Mesenchymal stem cell (in vitro differentiated cells and primary cell): ENCODE results near the gene PDCD11.

Experiments
- DNase-seq: peaks from one replicate; pipeline ENCODE4 v3.0.0-alpha.2; 2013
- H2AFZ ChIP-seq: one replicate; pipeline ENCODE4 v1.6.1; 2013; ENCODE audit warnings: low read depth, mild to moderate bottlenecking, control low read depth, inconsistent platforms, low read length, moderate library complexity
- H2AK5ac ChIP-seq: 2 replicates; pipeline ENCODE4 v1.6.1; 2013; ENCODE audit warnings: low read length, moderate library complexity, mild to moderate bottlenecking, inconsistent platforms; ENCODE audit not compliant: severe bottlenecking
- H2BK120ac ChIP-seq: one replicate; pipeline ENCODE4 v1.6.1; 2013; ENCODE audit warnings: low read depth, mild to moderate bottlenecking, inconsistent platforms, low read length, moderate library complexity
- H2BK12ac ChIP-seq, 2 experiments: one replicate each; pipeline ENCODE4 v1.6.1; 2013; ENCODE audit warnings: inconsistent platforms in 2 of 2, low read length in 2 of 2, mild to moderate bottlenecking in 2 of 2, moderate library complexity in 2 of 2, control low read depth in 1 of 2
- H2BK15ac ChIP-seq: one replicate; pipeline ENCODE4 v1.6.1; 2013; ENCODE audit warnings: mild to moderate bottlenecking, low read depth, inconsistent platforms; ENCODE audit not compliant: poor library complexity, severe bottlenecking
- H2BK5ac ChIP-seq: 2 replicates; pipeline ENCODE4 v1.6.1; 2013; ENCODE audit warnings: low read depth, mild to moderate bottlenecking, low read length, control low read depth, inconsistent platforms; ENCODE audit not compliant: poor library complexity, severe bottlenecking
- H3K14ac ChIP-seq, 2 experiments: one replicate each; pipeline ENCODE4 v1.6.1; 2013; ENCODE audit warnings: inconsistent platforms in 2 of 2, low read length in 2 of 2, control low read depth in 1 of 2, mild to moderate bottlenecking in 1 of 2, moderate library complexity in 1 of 2
- H3K18ac ChIP-seq, 2 experiments: one replicate each; pipeline ENCODE4 v1.6.1; 2013; ENCODE audit warnings: inconsistent platforms in 2 of 2, low read length in 2 of 2, control low read depth in 1 of 2, low read depth in 1 of 2, mild to moderate bottlenecking in 1 of 2
- H3K23ac ChIP-seq, 2 experiments: one replicate each; pipeline ENCODE4 v1.6.1; 2013; ENCODE audit warnings: inconsistent platforms in 2 of 2, low read length in 2 of 2, mild to moderate bottlenecking in 2 of 2, moderate library complexity in 2 of 2, control low read depth in 1 of 2
- H3K27ac ChIP-seq: 2 replicates; pipeline ENCODE4 v1.5.1; 2013; ENCODE audit warnings: mild to moderate bottlenecking, moderate library complexity, low read length, control low read depth, inconsistent platforms; ENCODE audit not compliant: poor library complexity, severe bottlenecking
- H3K27me3 ChIP-seq, 2 experiments: 2 replicates each; pipeline versions ENCODE4 v1.6.1 to v1.7.0; 2013; ENCODE audit warnings: low read length in 2 of 2, mild to moderate bottlenecking in 2 of 2, moderate library complexity in 2 of 2, control low read depth in 1 of 2, inconsistent platforms in 1 of 2; ENCODE audit not compliant: control insufficient read depth in 1 of 2, insufficient read depth in 1 of 2
- H3K36me3 ChIP-seq, 2 experiments: 2 replicates each; pipeline versions ENCODE4 v1.6.1 to v1.7.0; 2013; ENCODE audit warnings: low read length in 2 of 2, control low read depth in 1 of 2, inconsistent platforms in 1 of 2, low read depth in 1 of 2, mild to moderate bottlenecking in 1 of 2; ENCODE audit not compliant: insufficient read depth in 2 of 2, control insufficient read depth in 1 of 2
- H3K4ac ChIP-seq, 2 experiments: one replicate each; pipeline ENCODE4 v1.6.1; 2013; ENCODE audit warnings: inconsistent platforms in 2 of 2, low read length in 2 of 2, mild to moderate bottlenecking in 2 of 2, moderate library complexity in 2 of 2, control low read depth in 1 of 2, low read depth in 1 of 2
- H3K4me1 ChIP-seq: 2 replicates; pipeline ENCODE4 v1.6.1; 2013; ENCODE audit warnings: low read depth, low read length, control low read depth; ENCODE audit not compliant: control insufficient read depth, insufficient read depth
- H3K4me2 ChIP-seq: 2 replicates; pipeline ENCODE4 v1.6.1; 2013; ENCODE audit warnings: low read length, mild to moderate bottlenecking, inconsistent platforms; ENCODE audit not compliant: poor library complexity, severe bottlenecking
- H3K4me3 ChIP-seq, 2 experiments: 2 replicates each; pipeline versions ENCODE4 v1.5.1 to v1.7.0; 2013; ENCODE audit warnings: low read length in 2 of 2, mild to moderate bottlenecking in 2 of 2, control low read depth in 1 of 2, low read depth in 1 of 2; ENCODE audit not compliant: insufficient read depth in 1 of 2
- H3K79me1 ChIP-seq: replicated peaks from 2 replicates; pipeline ENCODE4 v1.6.1; 2013; ENCODE audit warnings: mild to moderate bottlenecking, control low read depth, low read length, inconsistent platforms; ENCODE audit not compliant: poor library complexity, severe bottlenecking
- H3K9ac ChIP-seq: 2 replicates; pipeline ENCODE4 v1.7.0; 2013; ENCODE audit warnings: mild to moderate bottlenecking, low read length, moderate library complexity
- H3K9me3 ChIP-seq: 2 replicates; pipeline ENCODE4 v1.7.0; 2013; ENCODE audit warnings: mild to moderate bottlenecking, low read length; ENCODE audit not compliant: control insufficient read depth
- H4K8ac ChIP-seq: one replicate; pipeline ENCODE4 v1.6.1; 2013; ENCODE audit warnings: inconsistent platforms, mild to moderate bottlenecking, low read length, moderate library complexity
- H4K91ac ChIP-seq: one replicate; pipeline ENCODE4 v1.6.1; 2013; ENCODE audit warnings: mild to moderate bottlenecking, low read length, inconsistent platforms
- WGBS: methylation state at CpG from one replicate; pipeline ENCODE4 v1.1.7; 2013; ENCODE audit warnings: mixed read lengths; 5-methylcytosine and 5-hydroxymethylcytosine counted together

The PDCD11 gene

GRCh38 chr10:103441611-103442010 is 45.2 kb downstream of the PDCD11 start:
- H2BK15ac ChIP-seq = no peak overlapping the region
- WGBS = 98% methylated on average over 8 of the region's 8 CpGs
- H3K4ac ChIP-seq = no peak overlapping the region
- H3K79me1 ChIP-seq = peaks cover 1% of the 10 kb centered on the region
- H3K27ac ChIP-seq = peak overlapping the region; percentile 23
- peak overlapping the region in 1 of 2 experiments; percentile 18 for H3K18ac ChIP-seq
- no peak overlapping the region for H2BK120ac ChIP-seq
- H3K4me3 ChIP-seq = no peak overlapping the region
- H2AK5ac ChIP-seq = no peak overlapping the region
- H3K4me1 ChIP-seq = peaks cover 9% of the 10 kb centered on the region
- DNase-seq = no peak
- H2AFZ ChIP-seq = no peak overlapping the region
- no peaks in the 10 kb centered on the region for H3K27me3 ChIP-seq
- no peak overlapping the region for H2BK5ac ChIP-seq
- H4K8ac ChIP-seq = no peak overlapping the region
- peak overlapping the region in 1 of 2 experiments; percentile 76 for H2BK12ac ChIP-seq
- no peak overlapping the region for H3K14ac ChIP-seq
- H3K9ac ChIP-seq = peak overlapping the region; percentile 65
- H3K4me2 ChIP-seq = no peak overlapping the region
- peaks cover 81 to 85% of the 10 kb centered on the region in 2 experiments for H3K36me3 ChIP-seq
- H4K91ac ChIP-seq = no peak overlapping the region
- H3K9me3 ChIP-seq = no peaks in the 10 kb centered on the region
- H3K23ac ChIP-seq = no peak overlapping the region

- Histone ChIP-seq H3K27ac (peak overlapping the region; percentile 23), H2BK5ac (no peak overlapping the region), H2BK120ac (no peak overlapping the region), H2BK12ac (peak overlapping the region in 1 of 2 experiments; percentile 29), H3K14ac (no peak overlapping the region), H3K36me3 (peaks cover 81 to 86% of the 10 kb centered on the region in 2 experiments), H3K4me2 (no peak overlapping the region), H3K79me1 (peaks cover 1% of the 10 kb centered on the region), H4K8ac (no peak overlapping the region), H3K4me1 (peaks cover 9% of the 10 kb centered on the region), H2AFZ (no peak overlapping the region), H4K91ac (peak overlapping the region; percentile 14), H3K9ac (peak overlapping the region; percentile 65), H2AK5ac (no peak overlapping the region), H3K4me3 (peak overlapping the region in 1 of 2 experiments; percentile 23), H3K9me3 (no peaks in the 10 kb centered on the region), H3K4ac (no peak overlapping the region), H3K23ac (no peak overlapping the region), H2BK15ac (no peak overlapping the region), H3K27me3 (no peaks in the 10 kb centered on the region), H3K18ac (peak overlapping the region in 1 of 2 experiments; percentile 49)
- WGBS = 97% methylated on average over 12 of the region's 13 CpGs
- DNase-seq = peak; percentile 76
Measured at GRCh38 chr10:103442031-103442461, 45.6 kb downstream of the PDCD11 start.

- Histone ChIP-seq H2AFZ (no peak overlapping the region), H2AK5ac (no peak overlapping the region), H3K27me3 (no peaks in the 10 kb centered on the region), H2BK5ac (no peak overlapping the region), H3K27ac (no peak overlapping the region), H3K9ac (peak overlapping the region; percentile 65), H3K4me2 (no peak overlapping the region), H2BK120ac (no peak overlapping the region), H3K9me3 (no peaks in the 10 kb centered on the region), H4K8ac (no peak overlapping the region), H3K4me3 (no peak overlapping the region), H3K4ac (no peak overlapping the region), H3K23ac (no peak overlapping the region), H3K79me1 (peaks cover 1% of the 10 kb centered on the region), H4K91ac (no peak overlapping the region), H3K36me3 (peaks cover 78 to 84% of the 10 kb centered on the region in 2 experiments), H3K18ac (no peak overlapping the region), H2BK15ac (no peak overlapping the region), H2BK12ac (no peak overlapping the region), H3K14ac (no peak overlapping the region), H3K4me1 (peaks cover 9% of the 10 kb centered on the region)
- 96% methylated on average over 22 of the region's 23 CpGs for WGBS
- DNase-seq = no peak
Measured at GRCh38 chr10:103443475-103444185, 47.2 kb downstream of the PDCD11 start.

DNA sequence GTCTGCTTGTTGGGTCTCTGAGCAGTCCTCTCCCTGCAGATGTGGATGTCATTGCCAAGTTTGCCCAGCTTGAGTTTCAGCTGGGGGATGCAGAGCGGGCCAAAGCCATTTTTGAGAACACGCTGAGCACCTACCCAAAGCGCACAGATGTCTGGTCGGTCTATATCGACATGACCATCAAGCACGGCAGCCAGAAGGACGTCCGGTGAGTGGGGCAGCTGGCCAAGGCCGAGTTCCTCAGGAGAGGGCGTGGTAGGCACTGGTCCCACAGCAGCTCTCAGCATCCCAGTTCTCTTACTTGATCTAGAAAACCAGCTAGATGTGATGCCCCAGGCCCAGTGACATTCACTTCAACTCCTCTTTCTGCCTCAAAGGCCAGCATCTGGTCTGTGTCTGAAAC is 48.1 kb downstream of the PDCD11 start:
- Histone ChIP-seq H3K18ac (no peak overlapping the region), H3K79me1 (peaks cover 5% of the 10 kb centered on the region), H3K4me1 (peaks cover 13% of the 10 kb centered on the region)

More for the DNA sequence above, 48.1 kb downstream of the PDCD11 start:
- H3K27ac ChIP-seq = no peak overlapping the region
- H4K91ac ChIP-seq = no peak overlapping the region
- H4K8ac ChIP-seq = no peak overlapping the region
- H2BK5ac ChIP-seq = no peak overlapping the region
- H2BK15ac ChIP-seq = no peak overlapping the region
- H3K4me2 ChIP-seq = no peak overlapping the region
- H3K9ac ChIP-seq = no peak overlapping the region
- H3K9me3 ChIP-seq = no peaks in the 10 kb centered on the region
- no peak overlapping the region for H3K4me3 ChIP-seq
- 98% methylated on average over 9 of the region's 10 CpGs for WGBS
- no peak overlapping the region for H2AFZ ChIP-seq
- H3K23ac ChIP-seq = no peak overlapping the region
- no peak overlapping the region for H3K4ac ChIP-seq
- H2AK5ac ChIP-seq = no peak overlapping the region
- peaks cover 76 to 82% of the 10 kb centered on the region in 2 experiments for H3K36me3 ChIP-seq
- no peaks in the 10 kb centered on the region for H3K27me3 ChIP-seq
- no peak for DNase-seq
- H2BK120ac ChIP-seq = no peak overlapping the region
- no peak overlapping the region for H2BK12ac ChIP-seq
- no peak overlapping the region for H3K14ac ChIP-seq
